Measurements from ENCODE around the gene PAX7.

The PAX7 gene

DNA sequence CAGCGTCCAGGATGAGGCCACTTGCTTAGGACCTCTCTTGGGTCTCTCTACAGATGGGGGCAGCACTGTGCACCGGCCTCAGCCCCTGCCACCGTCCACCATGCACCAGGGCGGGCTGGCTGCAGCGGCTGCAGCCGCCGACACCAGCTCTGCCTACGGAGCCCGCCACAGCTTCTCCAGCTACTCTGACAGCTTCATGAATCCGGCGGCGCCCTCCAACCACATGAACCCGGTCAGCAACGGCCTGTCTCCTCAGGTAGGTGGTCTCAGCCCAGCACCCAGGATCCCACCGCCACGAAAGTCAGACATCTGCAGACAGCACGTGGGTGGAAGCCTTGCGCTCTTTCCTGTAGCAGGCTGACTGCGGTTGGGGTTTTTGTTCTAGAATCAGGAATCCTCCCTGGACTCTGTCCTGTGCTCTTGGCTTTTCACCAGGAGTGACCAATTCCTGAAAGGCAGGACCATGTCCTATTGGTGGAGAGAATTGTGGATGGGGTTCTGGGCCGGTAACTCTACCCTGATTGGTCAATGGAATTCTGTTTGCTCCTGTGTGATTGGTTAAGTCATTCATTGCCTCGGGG is 72.5 kb downstream of the PAX7 start:
- DNase-seq (ENCODE audit: low read depth): no peak

DNA sequence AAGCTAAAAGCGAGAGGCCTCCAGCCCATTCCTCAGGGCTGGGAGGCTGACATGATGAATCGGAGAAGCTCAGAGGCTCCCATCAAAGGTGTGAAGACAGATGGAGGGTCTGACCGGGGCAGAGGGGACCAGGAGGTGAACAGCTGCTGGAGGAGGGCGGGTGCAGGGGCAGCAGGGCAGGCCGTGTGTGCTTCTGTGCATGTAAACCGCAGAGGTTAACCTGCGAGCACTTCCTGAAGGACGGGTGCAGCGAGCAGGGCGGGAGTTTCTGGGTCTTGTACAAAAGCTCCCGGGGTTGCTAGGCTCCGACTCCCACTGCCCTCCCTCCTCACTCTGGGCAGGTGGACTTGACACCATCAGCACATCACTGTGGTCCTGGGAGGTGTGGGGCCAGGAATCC is 75.2 kb downstream of the PAX7 start:
- DNase-seq (ENCODE audit: low read depth): no peak

DNA sequence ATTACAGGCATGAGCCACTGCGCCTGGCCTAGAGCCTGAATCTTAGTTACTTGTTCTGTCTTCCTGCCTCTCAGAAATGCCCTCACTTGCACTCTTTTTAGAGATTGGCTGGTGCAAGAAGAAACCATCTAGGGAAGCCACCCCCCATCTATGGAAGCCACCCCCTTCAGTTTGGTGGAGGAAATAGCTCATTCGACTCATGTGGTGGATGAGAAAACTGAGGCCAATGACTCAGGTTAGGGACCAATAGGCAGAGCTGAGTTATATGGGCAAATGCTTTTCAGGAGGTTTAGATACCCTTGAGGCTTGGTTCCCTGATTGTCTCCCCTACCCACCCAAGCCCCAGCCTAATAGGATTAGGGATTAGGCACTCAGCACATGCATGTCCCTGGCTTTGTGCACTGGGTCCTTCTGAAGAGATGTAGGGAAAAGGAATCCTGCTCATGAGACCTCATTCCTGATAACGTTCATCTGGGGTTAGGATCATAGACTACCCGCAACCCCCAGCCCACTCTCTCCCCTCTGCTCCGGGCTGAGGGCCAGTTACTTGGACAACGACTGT is 77.1 kb downstream of the PAX7 start:
- DNase-seq (ENCODE audit: low read depth): no peak

DNA sequence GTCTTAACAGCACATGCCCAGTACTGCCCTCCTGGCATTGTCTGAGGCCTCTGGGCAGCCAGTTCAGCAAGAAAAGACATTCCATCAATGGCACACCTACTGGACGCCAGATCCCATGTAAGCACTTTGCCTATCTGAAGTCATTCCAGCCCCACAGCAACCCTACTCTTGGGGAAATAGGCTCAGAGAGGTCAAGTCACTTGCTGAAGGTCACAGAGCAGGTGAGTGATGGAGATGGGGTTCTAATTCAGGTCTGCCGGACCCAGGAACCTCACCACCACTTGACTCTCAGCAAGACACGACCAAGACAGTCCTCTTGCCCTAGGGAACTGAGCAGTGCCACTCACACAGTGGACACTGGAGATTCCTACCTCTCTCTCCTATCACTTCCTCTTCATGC is 79.4 kb downstream of the PAX7 start:
- DNase-seq (ENCODE audit: low read depth): no peak

DNA sequence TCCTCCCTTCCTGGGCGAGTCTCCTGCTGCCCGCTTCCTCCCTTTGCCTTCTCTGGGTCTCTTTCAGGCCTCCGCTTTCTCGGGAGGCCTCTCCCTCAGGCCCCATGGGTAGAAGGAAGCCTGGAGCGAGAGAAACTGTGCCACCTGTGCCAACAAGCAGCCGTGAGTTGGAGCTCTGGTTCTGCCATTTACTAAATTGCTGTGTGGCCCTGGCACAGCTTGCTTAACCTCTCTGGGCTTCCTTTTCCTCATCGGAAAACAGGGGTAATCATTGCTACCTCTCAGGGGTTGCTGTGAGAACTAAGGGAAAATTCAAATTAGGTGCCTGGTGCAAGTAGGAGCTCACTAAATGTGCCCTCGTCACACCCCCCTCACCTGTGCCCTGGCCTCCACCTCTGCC is 80.4 kb downstream of the PAX7 start:
- no peak for DNase-seq (ENCODE audit: low read depth)

DNA sequence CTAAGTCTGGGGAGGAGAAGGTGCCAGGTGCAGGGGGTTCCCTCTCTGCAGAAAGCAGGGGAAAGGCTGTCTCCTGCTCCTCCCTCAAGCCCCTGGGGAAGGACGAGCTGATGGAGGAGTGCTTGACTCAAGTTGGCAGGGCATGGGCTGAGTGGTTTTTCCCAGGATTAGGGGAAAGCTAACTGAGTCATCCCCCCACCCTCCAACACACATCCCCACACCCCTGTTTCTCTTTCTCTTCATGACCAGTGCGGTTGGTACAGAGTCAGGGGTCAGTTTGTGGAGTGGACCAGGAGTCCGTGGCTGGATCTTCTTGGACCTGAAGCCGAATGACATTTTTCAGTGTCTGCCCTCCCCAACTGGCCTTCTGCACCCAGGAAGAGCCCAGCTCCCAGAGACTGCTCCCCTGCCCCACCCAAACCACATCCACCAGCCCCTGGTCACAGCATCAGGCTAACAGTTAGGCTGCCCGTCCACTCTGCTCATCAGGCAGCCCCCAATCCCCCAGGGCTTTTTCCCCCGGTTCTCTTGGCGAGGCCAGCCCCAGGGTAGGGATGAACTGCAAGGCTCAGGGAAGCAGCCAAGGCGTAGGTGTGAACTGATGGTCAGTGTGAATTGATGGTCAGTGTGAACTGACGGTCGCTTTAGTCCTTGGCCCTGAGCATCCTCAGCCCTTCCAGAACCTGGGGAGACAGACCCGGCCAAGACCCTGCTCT is 81.0 kb downstream of the PAX7 start:
- no peak for DNase-seq (ENCODE audit: low read depth)

DNA sequence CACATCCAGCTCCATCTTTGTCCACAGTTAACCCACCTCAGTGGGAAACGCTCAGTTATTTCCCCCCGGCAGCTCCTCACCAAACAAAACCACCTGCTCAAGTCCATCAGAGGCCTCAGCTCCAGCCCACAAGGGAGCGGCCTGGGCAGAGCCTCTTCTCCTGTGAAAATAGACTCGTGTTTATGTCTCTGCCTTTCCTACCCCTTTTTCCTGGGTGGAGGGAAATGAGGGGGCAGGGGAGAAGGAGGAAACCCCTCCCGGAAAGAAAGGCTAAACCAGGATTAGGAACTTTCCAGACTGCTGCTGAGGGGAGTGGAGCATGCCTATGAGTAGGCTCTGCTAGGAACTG is 81.6 kb downstream of the PAX7 start:
- DNase-seq (ENCODE audit: low read depth): no peak

DNA sequence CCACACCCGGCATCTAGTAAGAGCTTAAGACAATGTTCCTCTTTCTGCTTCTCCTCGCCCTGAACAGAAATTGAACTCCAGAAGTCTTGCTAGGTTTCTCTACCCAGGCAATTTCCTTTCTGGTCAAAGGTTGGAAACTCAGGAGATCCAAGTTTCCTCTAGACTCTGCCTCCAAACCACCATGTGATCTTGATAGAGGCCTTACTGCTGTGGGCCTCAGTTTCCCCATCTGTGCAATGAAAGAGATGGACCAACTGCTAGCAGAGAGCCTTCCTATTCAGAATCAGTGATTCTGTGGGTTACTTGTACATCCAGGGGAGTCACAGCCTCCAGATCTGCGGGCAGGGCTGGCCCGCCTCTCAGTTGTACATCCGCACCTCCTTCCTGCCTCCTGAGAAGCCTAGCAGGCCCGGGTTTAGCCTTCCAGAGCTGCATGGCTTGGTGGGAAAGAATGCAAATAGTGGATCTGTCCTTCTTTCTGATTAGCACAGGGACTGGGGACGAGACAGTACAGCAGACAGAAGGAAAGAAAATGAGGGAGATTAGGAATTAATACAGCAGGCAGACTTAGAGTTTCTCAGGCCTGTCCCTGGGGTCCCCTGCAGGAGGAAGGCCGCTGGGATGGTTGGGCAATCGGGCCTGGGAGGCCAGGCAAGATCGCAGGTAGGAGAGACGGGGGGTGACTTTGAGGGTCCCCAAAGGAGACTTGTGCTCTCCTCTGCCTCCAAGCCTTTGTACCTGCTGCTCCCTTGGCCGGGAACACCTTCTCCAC is 83.9 kb downstream of the PAX7 start:
- no peak for DNase-seq (ENCODE audit: low read depth)

DNA sequence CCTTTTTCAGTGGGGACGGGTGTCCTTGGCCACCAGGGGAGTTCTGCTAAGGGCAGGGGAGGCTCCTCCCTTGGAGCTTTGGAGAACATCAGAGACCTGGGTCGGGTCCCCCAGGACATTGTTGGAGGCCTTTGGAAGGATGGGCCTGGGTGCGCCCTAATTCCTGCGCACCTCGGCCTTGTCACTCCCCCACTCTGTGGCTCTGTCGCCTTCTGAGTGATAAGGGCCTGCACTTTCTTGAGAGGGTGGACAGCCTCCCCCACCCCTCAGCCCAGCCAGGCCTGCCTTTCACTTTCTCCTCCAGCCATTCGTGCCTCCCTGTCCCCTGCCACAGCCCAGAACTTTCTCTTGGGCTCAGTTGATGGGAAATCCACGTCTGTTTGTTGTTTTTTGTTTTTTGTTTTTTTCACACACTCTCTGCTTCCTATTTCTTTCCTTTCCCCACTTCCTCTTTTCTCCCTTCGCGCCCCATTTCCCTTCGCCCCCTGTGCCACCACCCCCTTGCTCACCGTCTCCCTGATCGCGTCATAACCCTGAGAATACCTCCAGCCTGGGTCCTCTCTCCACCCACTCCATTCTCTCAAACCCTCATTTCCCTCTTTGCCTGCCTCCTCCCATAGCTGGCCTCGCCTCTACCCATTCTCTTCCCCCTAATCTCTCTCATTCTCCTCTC is 85.6 kb downstream of the PAX7 start:
- no peak for DNase-seq (ENCODE audit: low read depth)

DNA sequence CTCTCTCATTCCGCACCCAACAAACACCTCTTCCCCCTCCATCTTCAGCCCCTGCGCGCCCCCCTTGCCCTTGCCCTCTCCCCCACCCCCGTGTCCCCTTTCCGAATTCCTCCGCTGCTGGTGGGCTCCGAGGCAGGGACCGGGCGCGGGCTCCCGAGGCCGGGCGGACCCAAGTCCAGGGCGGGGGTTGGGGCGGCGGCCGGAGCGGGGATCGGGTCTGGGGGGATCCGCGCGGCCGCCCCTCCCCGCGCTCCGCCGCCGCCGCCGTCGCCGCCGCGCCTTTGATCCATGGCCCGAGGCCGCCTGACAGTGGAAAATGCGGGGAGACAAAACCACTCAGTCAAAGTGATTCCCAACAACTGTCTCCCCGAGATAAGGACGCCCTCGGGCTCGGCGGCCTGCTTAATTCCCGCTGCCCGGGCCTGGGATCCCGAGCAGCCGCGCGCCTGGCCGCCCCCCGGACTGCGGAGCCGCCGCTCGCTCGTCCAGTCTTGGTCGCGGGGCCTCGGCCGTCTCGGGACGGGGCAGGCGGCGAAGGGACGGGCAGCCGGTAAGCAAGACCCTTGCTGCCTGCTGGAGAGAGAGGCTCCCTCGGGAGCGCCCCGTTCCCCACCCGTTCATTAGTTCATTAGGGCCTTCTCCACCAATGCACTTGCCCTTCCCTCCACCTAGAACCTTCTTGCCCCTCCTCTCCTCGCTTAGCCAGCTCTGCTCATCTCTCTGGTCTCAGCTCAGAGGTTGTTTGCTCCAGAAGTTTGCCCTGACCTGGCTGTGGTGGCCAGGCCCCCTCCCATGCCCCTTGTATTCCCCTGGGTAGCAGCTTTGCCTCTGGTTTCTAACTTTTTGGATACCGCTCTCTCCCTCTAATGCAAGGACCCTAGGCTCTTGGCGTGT is 86.4 kb downstream of the PAX7 start:
- DNase-seq (ENCODE audit: low read depth): no peak

DNA sequence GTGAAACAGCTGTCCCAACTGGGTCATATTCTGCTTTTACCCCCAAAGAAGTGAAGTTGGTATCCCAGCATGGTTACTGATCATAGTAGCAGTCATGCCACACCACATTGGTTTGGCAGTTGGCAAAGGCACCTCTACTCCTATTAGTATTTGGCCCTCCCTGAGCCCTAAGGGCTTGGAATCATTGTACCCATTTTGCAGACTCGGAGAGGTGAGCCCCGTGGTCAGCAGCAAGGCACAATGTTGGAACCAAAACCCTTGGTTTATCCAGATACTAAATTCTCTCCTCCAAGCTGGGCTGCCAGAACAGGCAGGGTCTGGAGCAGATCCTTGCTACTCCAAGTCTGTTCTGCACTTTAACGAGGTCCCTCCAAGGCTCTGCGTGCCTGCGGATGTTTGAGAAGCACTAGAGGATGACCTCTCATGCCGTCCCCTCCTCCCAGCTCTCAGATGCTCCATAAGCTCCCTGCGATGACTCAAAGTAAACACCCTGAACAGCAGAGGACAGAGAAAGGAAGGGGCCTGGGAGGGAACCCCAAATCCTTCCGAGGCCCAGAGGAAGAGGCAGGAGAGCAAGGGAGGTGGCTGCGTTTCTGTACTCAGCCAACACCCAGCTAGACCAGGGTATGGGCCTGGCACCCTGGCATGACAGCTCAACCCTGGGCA is 89.3 kb downstream of the PAX7 start:
- DNase-seq (ENCODE audit: low read depth): no peak

DNA sequence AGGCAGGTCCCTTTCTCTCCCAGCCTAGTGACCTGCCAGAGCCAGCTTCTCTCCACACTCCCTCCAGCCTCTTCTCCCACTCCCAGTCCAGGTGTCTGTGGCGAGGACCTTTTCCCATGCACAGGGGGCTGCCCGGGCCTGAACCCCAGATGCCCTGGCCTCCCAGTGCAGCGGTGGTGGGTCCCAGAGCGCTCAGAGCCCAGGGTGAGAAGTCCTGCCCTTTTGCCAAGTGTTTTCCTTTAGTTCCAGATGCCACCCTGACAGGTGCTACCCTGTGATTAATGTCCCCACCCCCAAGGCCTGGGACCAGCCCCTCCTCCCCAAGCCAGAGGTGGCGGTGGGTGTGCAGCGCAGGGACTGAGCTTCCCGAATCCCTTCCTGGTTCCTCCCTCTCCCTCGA is 90.4 kb downstream of the PAX7 start:
- DNase-seq (ENCODE audit: low read depth): no peak

DNA sequence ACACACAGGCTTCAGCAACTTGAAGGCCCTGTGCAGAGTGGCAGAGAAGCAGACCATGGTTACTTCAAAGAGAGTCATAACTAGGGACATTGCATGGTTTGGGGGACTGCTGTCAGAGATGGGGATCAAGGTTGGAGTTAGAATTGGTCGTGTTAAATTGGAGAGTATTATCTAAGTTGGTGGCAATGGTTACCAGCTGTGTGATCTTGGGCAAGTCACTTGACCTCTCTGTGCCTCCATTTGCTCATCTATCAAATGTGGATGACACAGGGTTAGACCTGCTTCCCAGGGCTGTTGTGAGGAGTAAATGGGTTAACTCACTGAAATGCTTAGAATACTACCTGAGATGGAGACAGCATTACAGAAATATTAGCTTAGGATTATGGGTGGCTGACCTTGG is 91.1 kb downstream of the PAX7 start:
- DNase-seq (ENCODE audit: low read depth): no peak

DNA sequence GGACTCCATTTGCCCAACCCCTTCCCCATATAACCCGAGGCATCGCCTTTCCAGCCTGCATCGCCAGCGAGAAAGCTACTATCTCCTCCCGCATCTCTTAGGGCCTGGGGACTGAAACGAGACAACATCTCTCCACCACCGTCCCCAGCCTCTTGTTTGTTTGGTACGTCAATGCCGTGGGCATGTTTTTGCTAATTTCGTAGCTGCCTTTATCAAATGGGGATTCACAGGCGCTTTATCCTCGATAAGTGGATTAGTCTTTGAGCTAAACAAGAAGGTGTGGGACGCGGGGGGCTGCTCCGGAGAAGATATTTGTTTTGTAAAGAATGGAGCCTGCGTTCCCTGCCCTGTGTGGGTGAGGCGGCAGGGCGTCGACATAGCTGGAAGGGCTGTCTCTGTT is 91.6 kb downstream of the PAX7 start:
- DNase-seq (ENCODE audit: low read depth): no peak

DNA sequence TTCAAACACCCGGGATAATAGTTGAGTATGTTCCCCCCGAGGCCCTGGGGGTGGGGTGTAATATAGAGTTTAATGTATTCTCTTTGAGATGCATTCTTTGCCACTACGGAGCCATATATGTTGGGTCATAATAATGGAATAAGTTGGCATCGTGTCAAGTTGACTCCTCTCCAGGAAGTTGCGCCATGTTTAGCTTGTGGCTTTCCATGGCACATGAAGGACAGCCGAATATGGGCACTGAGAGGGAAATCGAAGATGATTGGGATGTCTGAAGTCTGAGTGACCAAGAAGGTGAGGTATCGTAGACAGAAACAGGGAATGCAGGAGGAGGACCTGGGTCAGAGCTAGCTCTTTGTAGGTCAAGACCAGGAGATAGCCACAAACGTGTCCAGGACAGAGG is 92.6 kb downstream of the PAX7 start:
- DNase-seq (ENCODE audit: low read depth): no peak

DNA sequence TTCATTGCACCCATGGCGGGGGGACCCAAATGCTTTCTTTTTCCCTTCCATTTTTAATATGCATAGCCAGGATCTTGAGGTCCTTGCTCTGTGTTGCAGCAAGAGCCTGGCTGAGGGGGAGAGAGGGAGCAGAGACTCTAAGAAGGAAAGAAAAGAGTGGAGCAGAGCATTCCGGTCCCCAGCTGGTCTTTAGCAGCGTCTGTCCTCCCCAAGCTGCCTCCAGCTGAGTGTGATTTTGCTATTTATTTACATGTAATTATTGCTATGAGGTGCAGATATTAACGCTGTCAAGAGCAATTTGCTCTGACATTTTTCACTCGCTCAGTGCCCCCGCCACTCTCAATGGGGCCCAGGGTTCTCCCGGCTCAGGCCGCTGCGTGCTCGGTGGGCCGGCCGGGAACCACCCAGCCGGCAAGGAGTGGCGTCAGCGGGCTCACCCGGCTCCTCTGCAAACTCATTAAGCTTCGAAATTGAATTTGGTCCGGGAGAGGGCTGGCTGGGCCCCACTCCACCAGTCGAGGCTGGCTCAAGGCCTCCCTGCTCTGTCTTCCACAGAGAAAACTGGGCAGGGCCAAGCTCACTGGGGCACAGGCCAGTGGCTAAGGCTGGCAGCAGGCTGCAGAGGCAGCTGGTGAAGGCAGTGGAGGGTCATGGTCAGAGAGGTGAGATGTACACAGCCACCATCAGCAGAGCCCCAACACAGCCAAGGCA is 93.2 kb downstream of the PAX7 start:
- no peak for DNase-seq (ENCODE audit: low read depth)

DNA sequence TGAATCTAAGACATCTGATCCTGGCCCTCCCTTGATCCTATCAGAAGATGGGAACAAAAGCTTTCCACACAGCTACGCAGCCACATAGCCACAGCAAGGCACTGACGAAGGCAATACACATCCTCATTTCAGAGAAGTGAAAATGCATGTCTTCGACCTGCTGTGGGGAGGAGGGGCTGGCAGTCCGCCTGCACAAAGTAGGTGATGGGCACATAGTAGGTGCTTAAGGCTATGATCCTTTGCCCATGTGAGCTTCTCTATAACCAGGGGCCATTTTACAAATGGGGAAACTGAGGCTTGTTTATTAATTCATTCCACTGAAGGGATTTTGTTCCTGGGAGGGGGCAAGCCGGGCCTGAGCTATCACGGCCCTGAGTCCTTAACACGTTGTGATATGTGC is 94.2 kb downstream of the PAX7 start:
- no peak for DNase-seq (ENCODE audit: low read depth)

DNA sequence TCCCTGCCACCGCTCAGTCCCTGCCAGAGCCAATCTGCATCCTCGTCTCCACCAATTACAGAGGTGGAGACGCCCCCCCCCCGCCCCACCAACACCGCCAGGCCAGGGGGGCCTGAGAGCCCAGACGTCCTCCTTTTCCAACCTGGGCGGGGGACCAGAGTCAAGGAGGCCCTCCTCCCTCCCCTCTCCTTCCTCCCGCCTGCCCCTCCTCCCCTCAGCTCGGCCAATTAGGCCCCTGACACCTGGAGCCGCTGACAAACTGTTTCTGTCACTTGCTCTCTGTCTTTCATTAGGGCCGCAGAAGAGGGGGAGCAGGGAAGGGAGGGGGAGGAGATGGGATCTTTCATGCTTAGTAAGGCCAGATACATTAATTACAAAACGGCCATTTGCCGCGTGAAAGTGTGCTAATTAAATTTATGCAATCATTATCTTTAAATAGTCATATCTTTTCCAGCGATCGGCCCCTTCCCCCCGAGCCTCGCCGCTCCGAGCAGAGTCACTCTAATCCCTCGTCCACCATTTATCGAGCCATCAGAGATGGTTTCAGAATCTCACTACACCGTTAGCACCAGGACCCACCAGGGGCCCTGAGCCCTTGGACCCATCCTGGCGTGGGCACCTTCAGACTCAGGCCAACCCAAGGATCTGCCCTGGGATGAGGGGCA is 94.7 kb downstream of the PAX7 start:
- no peak for DNase-seq (ENCODE audit: low read depth)

DNA sequence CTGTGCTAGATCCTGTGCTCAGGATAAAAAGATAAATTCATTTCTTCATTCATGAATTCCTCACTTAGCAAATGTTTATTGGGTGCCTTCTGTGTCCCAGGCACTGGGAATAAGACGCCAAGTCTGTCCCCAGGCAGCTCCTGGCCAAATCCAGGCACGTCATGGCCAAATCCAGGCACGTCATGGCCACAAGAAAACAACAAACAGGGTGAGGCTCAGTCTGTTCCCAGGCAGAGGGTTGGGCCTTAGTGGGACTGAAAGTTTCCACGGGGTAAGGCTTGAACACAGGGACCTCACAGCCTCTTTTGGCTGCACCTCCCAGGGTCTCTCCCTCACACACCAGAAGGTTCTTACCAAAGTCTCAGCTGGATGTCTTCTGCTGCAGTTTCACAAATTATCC is 95.7 kb downstream of the PAX7 start:
- DNase-seq (ENCODE audit: low read depth): no peak

DNA sequence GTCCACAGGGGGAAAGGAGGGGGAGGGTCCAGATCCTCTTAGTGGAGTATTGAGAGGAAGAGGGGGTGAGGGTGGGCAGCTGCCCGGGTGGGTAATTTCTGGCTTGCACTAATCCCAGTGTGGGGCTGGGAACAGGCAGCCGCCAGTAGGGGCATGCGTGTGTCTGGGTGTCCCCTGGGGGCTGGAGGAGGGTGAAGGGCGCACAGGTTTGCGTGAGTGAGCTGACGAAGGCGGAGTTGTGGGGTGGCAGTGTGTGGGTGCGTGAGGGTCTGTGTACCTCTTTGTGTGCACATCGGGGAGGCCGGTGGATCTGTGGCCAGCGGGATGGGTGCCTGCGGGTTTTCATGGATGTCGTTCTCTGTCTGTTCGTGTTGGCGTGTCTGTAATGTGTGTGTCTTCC is 97.3 kb downstream of the PAX7 start:
- no peak for DNase-seq (ENCODE audit: low read depth)
